Measurements from ENCODE around the gene MNAT1.
"Not testable (repeated sequence)": the region's sequence is repeated elsewhere in the genome, so short reads cannot be mapped to it uniquely, and the experiment has no call there.

The MNAT1 gene

DNA sequence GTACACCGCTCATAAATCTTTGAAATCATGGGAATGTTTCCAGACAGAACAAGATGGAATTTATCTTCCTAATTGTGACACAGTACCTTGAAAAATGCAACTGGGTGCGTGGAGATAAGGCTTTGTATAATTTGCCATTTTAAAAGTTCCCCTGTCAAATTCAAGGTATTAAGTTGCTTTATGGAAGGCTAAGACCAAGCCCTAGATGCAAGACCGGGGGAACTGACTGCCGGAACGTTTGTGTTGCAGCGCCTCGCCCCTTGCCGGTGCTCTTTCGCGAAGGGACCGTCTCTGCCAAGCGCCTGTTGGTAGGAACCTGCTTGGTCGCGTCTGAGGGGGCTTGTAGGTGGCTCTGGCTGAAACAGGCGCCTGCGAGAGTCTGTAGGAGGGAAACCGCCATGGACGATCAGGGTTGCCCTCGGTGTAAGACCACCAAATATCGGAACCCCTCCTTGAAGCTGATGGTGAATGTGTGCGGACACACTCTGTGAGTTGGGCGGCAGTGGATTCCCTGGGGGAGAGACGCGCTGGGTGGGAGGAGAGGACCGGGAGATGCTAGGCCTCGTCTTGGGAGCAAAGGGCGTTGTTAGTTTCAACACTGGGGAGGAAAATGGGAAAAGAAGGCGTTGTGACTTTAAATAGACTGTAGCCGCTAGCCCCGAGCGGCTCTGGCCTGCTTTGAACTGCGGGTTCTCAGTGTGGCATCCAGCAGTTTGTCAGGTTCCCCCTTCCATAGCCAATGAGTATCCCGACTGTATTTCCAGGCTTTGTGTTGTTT is at the start of gene MNAT1:
Gene MNAT1 (plus strand): TSS at position 297 of the 778 bp plus-strand sequence. CDS start 102 bp downstream, at position 399.
- peak within 1 kb of the TSS; percentile 57 for H3K27ac ChIP-seq
- DNase-seq (ENCODE audit: low read depth, low spot score), result no peak

DNA sequence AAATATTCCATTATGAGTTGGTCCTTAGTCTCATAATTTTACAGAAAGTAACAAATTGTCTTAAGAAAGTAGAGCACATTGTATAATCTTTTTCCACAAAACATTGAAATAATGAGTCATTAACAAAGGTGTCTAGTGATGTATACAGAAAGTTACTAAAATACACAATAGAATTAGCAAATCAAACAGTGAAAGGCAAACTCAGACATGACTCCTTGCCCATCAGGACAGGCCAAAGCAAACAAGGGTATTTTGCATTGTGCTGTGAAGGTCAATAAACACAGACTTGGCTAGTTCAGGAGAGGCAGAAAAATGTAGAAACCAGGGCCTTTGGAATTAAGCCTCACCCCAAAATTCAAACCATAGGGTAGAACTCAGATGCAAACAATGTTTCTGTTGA is 47.7 kb upstream of the MNAT1 start:
- peak; percentile 40 for DNase-seq (ENCODE audit: low read depth, low spot score)

GRCh38 chr14:60691383-60692113 is 43.0 kb upstream of the MNAT1 start:
- DNase-seq (ENCODE audit: low read depth, low spot score), result no peak
- H3K27ac ChIP-seq, result no peak overlapping the region

More for the DNA sequence above, 47.7 kb upstream of the MNAT1 start:
- no peak overlapping the region for H3K27ac ChIP-seq

DNA sequence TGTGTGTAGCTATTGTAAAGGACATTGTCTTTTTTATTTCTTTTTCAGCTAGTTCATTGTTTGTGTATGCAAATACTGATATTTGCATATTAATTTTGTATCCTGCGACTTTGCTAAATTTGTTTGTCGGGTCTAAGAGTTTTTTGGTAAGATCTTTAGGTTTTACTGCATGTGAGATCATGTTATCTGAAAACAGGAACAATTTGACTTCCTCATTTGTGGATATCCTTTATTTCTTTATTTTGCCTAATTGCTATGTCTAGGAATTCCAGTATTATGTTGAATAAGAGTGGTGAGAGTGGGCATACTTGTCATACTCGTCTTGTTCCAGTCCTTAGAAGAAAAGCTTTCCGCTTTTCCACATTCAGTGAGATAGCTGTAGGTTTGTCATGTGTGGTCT is 39.2 kb upstream of the MNAT1 start:
- no peak for DNase-seq (ENCODE audit: low read depth, low spot score)
- H3K27ac ChIP-seq, result no peak overlapping the region

GRCh38 chr14:60700598-60700997 is 34.0 kb upstream of the MNAT1 start:
- H3K27ac ChIP-seq, result no peak overlapping the region
- DNase-seq (ENCODE audit: low read depth, low spot score), result no peak

GRCh38 chr14:60705100-60705499 is 29.5 kb upstream of the MNAT1 start:
- H3K27ac ChIP-seq, result no peak overlapping the region
- DNase-seq (ENCODE audit: low read depth, low spot score), result no peak

DNA sequence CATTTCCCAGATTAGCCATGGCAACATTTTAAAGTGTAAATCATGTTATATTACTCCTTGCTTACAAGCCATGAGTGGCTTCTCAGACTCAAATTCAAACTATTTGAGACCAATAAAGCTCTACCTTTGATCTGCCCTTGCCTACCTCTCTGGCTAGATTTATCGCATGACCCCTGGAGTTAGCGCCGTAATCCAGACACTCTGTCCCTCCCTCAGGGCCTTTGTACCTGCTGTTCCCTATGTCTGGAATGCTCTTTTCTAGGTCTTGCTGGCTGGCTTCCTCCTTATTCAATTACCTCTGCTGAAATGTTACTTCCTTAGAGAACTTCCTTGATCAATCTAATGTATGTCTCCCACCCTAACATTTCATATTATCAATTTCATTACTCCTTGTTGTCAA is 26.7 kb upstream of the MNAT1 start:
- no peak overlapping the region for H3K27ac ChIP-seq

GRCh38 chr14:60710494-60710893 is 24.1 kb upstream of the MNAT1 start:
- no peak for DNase-seq (ENCODE audit: low read depth, low spot score)
- no peak overlapping the region for H3K27ac ChIP-seq

More for the DNA sequence above, 26.7 kb upstream of the MNAT1 start:
- no peak for DNase-seq (ENCODE audit: low read depth, low spot score)

- no peak overlapping the region for H3K27ac ChIP-seq
- DNase-seq (ENCODE audit: low read depth, low spot score), result no peak
Observed at GRCh38 chr14:60713513-60713912, 21.0 kb upstream of the MNAT1 start.

GRCh38 chr14:60720391-60720790 is 14.2 kb upstream of the MNAT1 start:
- DNase-seq (ENCODE audit: low read depth, low spot score), result no peak
- no peak overlapping the region for H3K27ac ChIP-seq

GRCh38 chr14:60720962-60721325 is 13.6 kb upstream of the MNAT1 start:
- no peak for DNase-seq (ENCODE audit: low read depth, low spot score)
- no peak overlapping the region for H3K27ac ChIP-seq

DNA sequence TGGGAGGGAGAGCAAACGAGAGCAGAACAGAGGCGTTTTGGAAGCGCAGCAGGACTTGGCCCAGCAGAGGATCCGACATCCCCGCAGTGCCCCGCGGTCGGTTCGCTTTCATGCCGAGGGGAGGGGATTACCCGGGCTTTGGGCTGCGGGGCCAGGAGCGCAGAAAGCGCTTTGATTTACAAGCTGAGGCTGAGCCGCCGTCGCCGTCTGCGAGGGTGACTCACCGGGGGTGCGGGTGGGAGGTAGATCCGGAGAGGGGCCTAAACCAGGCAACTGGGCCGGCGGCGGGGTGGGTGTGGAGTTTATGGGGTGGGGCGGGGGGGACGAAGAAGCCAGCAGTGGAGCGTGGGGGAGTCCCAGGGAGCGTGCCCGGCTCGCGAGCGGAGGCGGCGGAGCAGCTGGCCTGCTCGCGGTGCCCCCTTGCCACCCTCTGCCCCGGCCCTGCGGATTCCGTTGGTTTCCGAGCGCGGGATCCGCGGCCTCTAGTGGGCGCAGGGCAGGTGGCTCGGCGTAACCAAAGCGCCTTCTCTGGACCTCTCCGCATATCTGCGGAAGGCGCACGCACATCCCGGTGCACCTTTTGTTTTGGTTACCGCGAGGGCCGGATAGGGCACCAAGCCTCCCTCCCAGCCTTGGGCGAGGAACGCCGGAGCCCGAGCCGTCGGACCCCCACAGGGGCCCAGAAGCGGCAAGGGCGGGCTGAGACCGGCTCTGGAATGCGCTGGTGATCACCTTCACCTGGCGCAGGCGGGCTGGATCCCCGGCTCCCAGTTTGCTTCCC is 13.0 kb upstream of the MNAT1 start:
- DNase-seq (ENCODE audit: low read depth, low spot score), result no peak

DNA sequence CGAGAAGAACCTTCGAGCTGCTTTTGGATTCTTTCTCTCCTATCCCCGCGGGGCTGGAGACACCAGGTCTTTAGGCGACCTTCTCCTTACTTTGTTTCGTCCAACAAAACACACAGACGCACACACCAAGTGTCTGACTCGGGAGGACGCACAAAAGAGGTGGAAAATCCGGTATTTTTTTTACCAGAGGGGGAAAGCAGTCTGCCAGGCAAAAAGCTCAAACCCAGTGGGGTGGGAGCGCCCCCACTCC is 12.5 kb upstream of the MNAT1 start:
- no peak for DNase-seq (ENCODE audit: low read depth, low spot score)

More for the DNA sequence above, 13.0 kb upstream of the MNAT1 start:
- H3K27ac ChIP-seq, result peak overlapping the region; percentile 50

GRCh38 chr14:60722357-60723115 is 12.0 kb upstream of the MNAT1 start:
- no peak for DNase-seq (ENCODE audit: low read depth, low spot score)
- peak overlapping the region; percentile 50 for H3K27ac ChIP-seq

More for the DNA sequence above, 12.5 kb upstream of the MNAT1 start:
- peak overlapping the region; percentile 50 for H3K27ac ChIP-seq

GRCh38 chr14:60723116-60723906 is 11.2 kb upstream of the MNAT1 start:
- DNase-seq (ENCODE audit: low read depth, low spot score), result no peak
- H3K27ac ChIP-seq, result peak overlapping the region; percentile 50

- H3K27ac ChIP-seq, result peak within 1 kb of the TSS; percentile 50
Observed at GRCh38 chr14:60723907-60724618, 10.5 kb upstream of the MNAT1 start, which contains the start of gene SIX4. Gene SIX4 (minus strand): TSS chr14:60724351. CDS start chr14:60724074, 277 bp downstream.

DNA sequence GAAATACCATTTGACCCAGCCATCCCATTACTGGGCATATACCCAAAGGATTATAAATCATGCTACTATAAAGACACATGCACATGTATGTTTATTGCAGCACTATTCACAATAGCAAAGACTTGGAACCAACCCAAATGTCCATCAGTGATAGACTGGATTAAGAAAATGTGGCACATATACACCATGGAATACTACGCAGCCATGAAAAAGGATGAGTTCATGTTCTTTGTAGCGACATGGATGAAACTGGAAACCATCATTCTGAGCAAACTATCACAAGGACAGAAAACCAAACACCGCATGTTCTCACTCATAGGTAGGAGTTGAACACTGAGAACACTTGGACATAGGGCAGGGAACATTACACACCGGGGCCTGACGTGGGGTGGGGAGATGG is 3.3 kb upstream of the MNAT1 start:
- not testable (repeated sequence) for DNase-seq (ENCODE audit: low read depth, low spot score); H3K27ac ChIP-seq

More at GRCh38 chr14:60723907-60724618, 10.5 kb upstream of the MNAT1 start, which contains the start of gene SIX4:
- no peak for DNase-seq (ENCODE audit: low read depth, low spot score)

GRCh38 chr14:60732840-60733483 is 1.6 kb upstream of the MNAT1 start:
- DNase-seq (ENCODE audit: low read depth, low spot score), result no peak
- H3K27ac ChIP-seq, result no peak overlapping the region

Data from epithelial cell of prostate (primary cell).